ENCODE data around the gene CPNE6.

The CPNE6 gene

GRCh38 chr14:24051176-24051788, 20.1 kb upstream of the CPNE6 start:
- H3K9ac ChIP-seq (ENCODE audit: low read depth, low read length), result peak overlapping the region; percentile 72
- no peaks in the 10 kb centered on the region for H3K36me3 ChIP-seq (ENCODE audit: insufficient read depth, low read length)
- no peaks in the 10 kb centered on the region for H3K4me1 ChIP-seq (ENCODE audit: insufficient read depth, low read length)
- H3K9me3 ChIP-seq (ENCODE audit: control insufficient read depth, insufficient read depth, low read length), result no peaks in the 10 kb centered on the region

GRCh38 chr14:24051789-24052655, 19.3 kb upstream of the CPNE6 start, which contains the start of gene CARMIL3:
TSS of gene CARMIL3 (plus strand) at chr14:24052009. CDS start at chr14:24052154, 145 bp downstream.
- no peaks in the 10 kb centered on the region for H3K4me1 ChIP-seq (ENCODE audit: insufficient read depth, low read length)
- peak within 1 kb of the TSS; percentile 72 for H3K9ac ChIP-seq (ENCODE audit: low read depth, low read length)
- no peaks in the 10 kb centered on the region for H3K9me3 ChIP-seq (ENCODE audit: control insufficient read depth, insufficient read depth, low read length)
- H3K36me3 ChIP-seq (ENCODE audit: insufficient read depth, low read length), result no peaks in the 10 kb centered on the region

GRCh38 chr14:24052656-24053547, 18.5 kb upstream of the CPNE6 start:
- Histone ChIP-seq H3K36me3 (ENCODE audit: insufficient read depth, low read length) (no peaks in the 10 kb centered on the region), H3K9ac (ENCODE audit: low read depth, low read length) (peak overlapping the region; percentile 72; the same call in 1 of the 2 replicates), H3K9me3 (ENCODE audit: control insufficient read depth, insufficient read depth, low read length) (no peaks in the 10 kb centered on the region), H3K4me1 (ENCODE audit: insufficient read depth, low read length) (no peaks in the 10 kb centered on the region)

GRCh38 chr14:24053548-24054323, 17.6 kb upstream of the CPNE6 start:
- H3K36me3 ChIP-seq (ENCODE audit: insufficient read depth, low read length), result no peaks in the 10 kb centered on the region
- no peak overlapping the region for H3K9ac ChIP-seq (ENCODE audit: low read depth, low read length)
- H3K4me1 ChIP-seq (ENCODE audit: insufficient read depth, low read length), result 0 out of 2 replicates have a peak, but pooled peaks cover 3% of the 10 kb centered on the region
- no peaks in the 10 kb centered on the region for H3K9me3 ChIP-seq (ENCODE audit: control insufficient read depth, insufficient read depth, low read length)

- 0 out of 2 replicates have a peak, but pooled peaks cover 5% of the 10 kb centered on the region for H3K4me1 ChIP-seq (ENCODE audit: insufficient read depth, low read length)
- no peaks in the 10 kb centered on the region for H3K9me3 ChIP-seq (ENCODE audit: control insufficient read depth, insufficient read depth, low read length)
- H3K9ac ChIP-seq (ENCODE audit: low read depth, low read length), result no peak overlapping the region
- no peaks in the 10 kb centered on the region for H3K36me3 ChIP-seq (ENCODE audit: insufficient read depth, low read length)
Measured at GRCh38 chr14:24054324-24054641, 17.1 kb upstream of the CPNE6 start.

GRCh38 chr14:24054646-24055045, 16.7 kb upstream of the CPNE6 start:
- Histone ChIP-seq H3K36me3 (ENCODE audit: insufficient read depth, low read length) (no peaks in the 10 kb centered on the region), H3K4me1 (ENCODE audit: insufficient read depth, low read length) (0 out of 2 replicates have a peak, but pooled peaks cover 5% of the 10 kb centered on the region), H3K9ac (ENCODE audit: low read depth, low read length) (no peak overlapping the region), H3K9me3 (ENCODE audit: control insufficient read depth, insufficient read depth, low read length) (no peaks in the 10 kb centered on the region)

GRCh38 chr14:24055971-24056799, 15.2 kb upstream of the CPNE6 start:
- Histone ChIP-seq H3K36me3 (ENCODE audit: insufficient read depth, low read length) (no peaks in the 10 kb centered on the region), H3K9ac (ENCODE audit: low read depth, low read length) (no peak overlapping the region), H3K4me1 (ENCODE audit: insufficient read depth, low read length) (0 out of 2 replicates have a peak, but pooled peaks cover 5% of the 10 kb centered on the region), H3K9me3 (ENCODE audit: control insufficient read depth, insufficient read depth, low read length) (no peaks in the 10 kb centered on the region)

- Histone ChIP-seq H3K36me3 (ENCODE audit: insufficient read depth, low read length) (no peaks in the 10 kb centered on the region), H3K9me3 (ENCODE audit: control insufficient read depth, insufficient read depth, low read length) (no peaks in the 10 kb centered on the region), H3K9ac (ENCODE audit: low read depth, low read length) (no peak overlapping the region), H3K4me1 (ENCODE audit: insufficient read depth, low read length) (0 out of 2 replicates have a peak, but pooled peaks cover 5% of the 10 kb centered on the region)
Measured at GRCh38 chr14:24056800-24057184, 14.6 kb upstream of the CPNE6 start.

- Histone ChIP-seq H3K9me3 (ENCODE audit: control insufficient read depth, insufficient read depth, low read length) (no peaks in the 10 kb centered on the region), H3K9ac (ENCODE audit: low read depth, low read length) (no peak overlapping the region), H3K36me3 (ENCODE audit: insufficient read depth, low read length) (no peaks in the 10 kb centered on the region), H3K4me1 (ENCODE audit: insufficient read depth, low read length) (0 out of 2 replicates have a peak, but pooled peaks cover 5% of the 10 kb centered on the region)
Measured at GRCh38 chr14:24057271-24057670, 14.1 kb upstream of the CPNE6 start.

- Histone ChIP-seq H3K4me1 (ENCODE audit: insufficient read depth, low read length) (0 out of 2 replicates have a peak, but pooled peaks cover 5% of the 10 kb centered on the region), H3K9ac (ENCODE audit: low read depth, low read length) (no peak overlapping the region), H3K9me3 (ENCODE audit: control insufficient read depth, insufficient read depth, low read length) (no peaks in the 10 kb centered on the region), H3K36me3 (ENCODE audit: insufficient read depth, low read length) (no peaks in the 10 kb centered on the region)
Measured at GRCh38 chr14:24057867-24058259, 13.5 kb upstream of the CPNE6 start.

GRCh38 chr14:24058260-24058950, 13.0 kb upstream of the CPNE6 start:
- H3K36me3 ChIP-seq (ENCODE audit: insufficient read depth, low read length), result no peaks in the 10 kb centered on the region
- no peaks in the 10 kb centered on the region for H3K9me3 ChIP-seq (ENCODE audit: control insufficient read depth, insufficient read depth, low read length)
- no peak overlapping the region for H3K9ac ChIP-seq (ENCODE audit: low read depth, low read length)
- 0 out of 2 replicates have a peak, but pooled peaks cover 5% of the 10 kb centered on the region for H3K4me1 ChIP-seq (ENCODE audit: insufficient read depth, low read length)

- H3K4me1 ChIP-seq (ENCODE audit: insufficient read depth, low read length), result 0 out of 2 replicates have a peak, but pooled peaks cover 5% of the 10 kb centered on the region
- H3K9me3 ChIP-seq (ENCODE audit: control insufficient read depth, insufficient read depth, low read length), result no peaks in the 10 kb centered on the region
- H3K9ac ChIP-seq (ENCODE audit: low read depth, low read length), result no peak overlapping the region
- H3K36me3 ChIP-seq (ENCODE audit: insufficient read depth, low read length), result no peaks in the 10 kb centered on the region
Measured at GRCh38 chr14:24058951-24059475, 12.3 kb upstream of the CPNE6 start.
